ENCODE results near the gene ODC1. TPM values are rescaled to one million over a fixed set of nuclear protein-coding genes. Genes with fewer than 3 reads are reported as not detected.

Gene ODC1
- total RNA-seq, 1 experiment from 2014 or later = 231 TPM

DNA sequence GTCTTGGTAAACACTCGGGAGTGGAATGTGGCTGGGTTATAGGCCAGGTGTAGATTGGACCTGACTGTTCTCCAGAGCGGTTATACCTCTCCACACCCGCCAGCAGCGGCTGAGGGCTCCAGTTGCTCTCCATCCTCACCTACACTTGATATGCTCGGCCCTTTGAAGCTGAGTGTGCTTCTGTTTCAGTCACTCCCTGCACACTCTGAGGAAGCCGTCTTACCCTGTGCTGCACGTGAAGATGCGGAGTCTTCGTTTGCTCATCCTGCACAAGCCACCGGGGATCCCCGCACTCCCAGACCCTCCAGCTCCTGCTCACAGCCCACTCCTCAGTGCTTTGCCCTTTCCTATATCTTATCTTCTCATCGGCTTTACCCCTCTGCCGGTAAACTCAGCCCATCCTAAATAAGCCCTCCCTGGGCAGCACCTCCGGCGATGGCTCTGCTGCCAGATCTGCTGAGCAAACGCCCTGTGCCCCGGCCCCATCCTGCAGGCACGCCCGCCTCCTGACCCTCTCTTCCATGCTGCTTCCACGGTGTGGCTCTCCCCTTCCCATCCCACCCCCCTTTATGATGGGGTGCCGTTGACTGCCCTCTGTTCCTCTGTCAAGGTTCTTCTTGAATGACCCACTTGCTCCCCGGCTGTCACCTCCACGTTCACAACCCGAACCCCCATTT lies 47.3 kb upstream of the ODC1 start:
- H3K4me2 ChIP-seq (ENCODE audit: low read length) = no peak overlapping the region
- H3K9me3 ChIP-seq (ENCODE audit: control insufficient read depth in 1 of 2, insufficient read depth in 1 of 2, low read depth in 1 of 2, low read length in 2 of 2) = no peaks in the 10 kb centered on the region
- no peaks in the 10 kb centered on the region for H4K20me1 ChIP-seq (ENCODE audit: insufficient read depth)
- POLR2A ChIA-PET = no interaction called here
- H2AFZ ChIP-seq (ENCODE audit: low read depth, low read length, poor library complexity, severe bottlenecking) = no peak overlapping the region
- intact Hi-C loops (cut with micrococcal nuclease) = no loop called here
- no peaks in the 10 kb centered on the region; the same call in 1 of the 2 replicates for H3K27me3 ChIP-seq (ENCODE audit: insufficient read depth, low read length)
- H3K9ac ChIP-seq (ENCODE audit: low read length) = no peak overlapping the region
- no peak for ATAC-seq
- no peaks in the 10 kb centered on the region for H3K9me2 ChIP-seq (ENCODE audit: insufficient read depth)
- H3K36me3 ChIP-seq (ENCODE audit: control insufficient read depth in 1 of 2, insufficient read depth in 2 of 2, low read length in 2 of 2) = no peaks in the 10 kb centered on the region
- H3K27ac ChIP-seq (ENCODE audit: low read depth, low read length) = no peak overlapping the region
- CTCF ChIA-PET = no interaction called here
- no TSS peak for BruUV-seq (replicated peaks)
- H3K4me3 ChIP-seq (replicated peaks in 1 of 2; ENCODE audit: low read depth in 1 of 2, low read length in 2 of 2) = no peak overlapping the region
- TF ChIP-seq, protein P1, sequence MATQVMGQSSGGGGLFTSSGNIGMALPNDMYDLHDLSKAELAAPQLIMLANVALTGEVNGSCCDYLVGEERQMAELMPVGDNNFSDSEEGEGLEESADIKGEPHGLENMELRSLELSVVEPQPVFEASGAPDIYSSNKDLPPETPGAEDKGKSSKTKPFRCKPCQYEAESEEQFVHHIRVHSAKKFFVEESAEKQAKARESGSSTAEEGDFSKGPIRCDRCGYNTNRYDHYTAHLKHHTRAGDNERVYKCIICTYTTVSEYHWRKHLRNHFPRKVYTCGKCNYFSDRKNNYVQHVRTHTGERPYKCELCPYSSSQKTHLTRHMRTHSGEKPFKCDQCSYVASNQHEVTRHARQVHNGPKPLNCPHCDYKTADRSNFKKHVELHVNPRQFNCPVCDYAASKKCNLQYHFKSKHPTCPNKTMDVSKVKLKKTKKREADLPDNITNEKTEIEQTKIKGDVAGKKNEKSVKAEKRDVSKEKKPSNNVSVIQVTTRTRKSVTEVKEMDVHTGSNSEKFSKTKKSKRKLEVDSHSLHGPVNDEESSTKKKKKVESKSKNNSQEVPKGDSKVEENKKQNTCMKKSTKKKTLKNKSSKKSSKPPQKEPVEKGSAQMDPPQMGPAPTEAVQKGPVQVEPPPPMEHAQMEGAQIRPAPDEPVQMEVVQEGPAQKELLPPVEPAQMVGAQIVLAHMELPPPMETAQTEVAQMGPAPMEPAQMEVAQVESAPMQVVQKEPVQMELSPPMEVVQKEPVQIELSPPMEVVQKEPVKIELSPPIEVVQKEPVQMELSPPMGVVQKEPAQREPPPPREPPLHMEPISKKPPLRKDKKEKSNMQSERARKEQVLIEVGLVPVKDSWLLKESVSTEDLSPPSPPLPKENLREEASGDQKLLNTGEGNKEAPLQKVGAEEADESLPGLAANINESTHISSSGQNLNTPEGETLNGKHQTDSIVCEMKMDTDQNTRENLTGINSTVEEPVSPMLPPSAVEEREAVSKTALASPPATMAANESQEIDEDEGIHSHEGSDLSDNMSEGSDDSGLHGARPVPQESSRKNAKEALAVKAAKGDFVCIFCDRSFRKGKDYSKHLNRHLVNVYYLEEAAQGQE (IDR thresholded peaks at IDR 0.05; ENCODE audit: low read depth) = no peak
- TF ChIP-seq RAD21 (IDR thresholded peaks at IDR 0.05; ENCODE audit: low read depth) = no peak
- TF ChIP-seq YY1 (IDR thresholded peaks at IDR 0.05; ENCODE audit: extremely low read depth, insufficient replicate concordance, low read depth, low read length) = no peak
- TF ChIP-seq, protein P2, sequence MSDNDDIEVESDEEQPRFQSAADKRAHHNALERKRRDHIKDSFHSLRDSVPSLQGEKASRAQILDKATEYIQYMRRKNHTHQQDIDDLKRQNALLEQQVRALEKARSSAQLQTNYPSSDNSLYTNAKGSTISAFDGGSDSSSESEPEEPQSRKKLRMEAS (IDR thresholded peaks at IDR 0.05) = no peak
- TF ChIP-seq, protein P3, sequence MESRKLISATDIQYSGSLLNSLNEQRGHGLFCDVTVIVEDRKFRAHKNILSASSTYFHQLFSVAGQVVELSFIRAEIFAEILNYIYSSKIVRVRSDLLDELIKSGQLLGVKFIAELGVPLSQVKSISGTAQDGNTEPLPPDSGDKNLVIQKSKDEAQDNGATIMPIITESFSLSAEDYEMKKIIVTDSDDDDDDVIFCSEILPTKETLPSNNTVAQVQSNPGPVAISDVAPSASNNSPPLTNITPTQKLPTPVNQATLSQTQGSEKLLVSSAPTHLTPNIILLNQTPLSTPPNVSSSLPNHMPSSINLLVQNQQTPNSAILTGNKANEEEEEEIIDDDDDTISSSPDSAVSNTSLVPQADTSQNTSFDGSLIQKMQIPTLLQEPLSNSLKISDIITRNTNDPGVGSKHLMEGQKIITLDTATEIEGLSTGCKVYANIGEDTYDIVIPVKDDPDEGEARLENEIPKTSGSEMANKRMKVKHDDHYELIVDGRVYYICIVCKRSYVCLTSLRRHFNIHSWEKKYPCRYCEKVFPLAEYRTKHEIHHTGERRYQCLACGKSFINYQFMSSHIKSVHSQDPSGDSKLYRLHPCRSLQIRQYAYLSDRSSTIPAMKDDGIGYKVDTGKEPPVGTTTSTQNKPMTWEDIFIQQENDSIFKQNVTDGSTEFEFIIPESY (IDR thresholded peaks at IDR 0.05; ENCODE audit: extremely low read depth, insufficient replicate concordance, low read length) = no peak
- no peak for TF ChIP-seq POLR2A (IDR thresholded peaks at IDR 0.05; ENCODE audit: borderline replicate concordance, extremely low read depth, insufficient read depth, insufficient read length)
- no peak for TF ChIP-seq CEBPB (IDR thresholded peaks at IDR 0.05; ENCODE audit: low read depth)
- no peak for TF ChIP-seq EZH2phosphoT487 (IDR thresholded peaks at IDR 0.05; ENCODE audit: borderline replicate concordance)
- TF ChIP-seq SP1 (IDR thresholded peaks at IDR 0.05; ENCODE audit: low read depth) = no peak
- no peak for TF ChIP-seq ZFX (IDR thresholded peaks at IDR 0.05)
- no peak for TF ChIP-seq ZNF274 (IDR thresholded peaks at IDR 0.05; ENCODE audit: low read depth, low read length)
- no peak for TF ChIP-seq ELF1 (IDR thresholded peaks at IDR 0.05; ENCODE audit: borderline replicate concordance, low read depth)
- no peak for TF ChIP-seq POLR2AphosphoS5 (IDR thresholded peaks at IDR 0.05; ENCODE audit: low read depth, low read length)
- TF ChIP-seq FOSL1 (IDR thresholded peaks at IDR 0.05; ENCODE audit: low read depth) = no peak
- no peak for TF ChIP-seq CBX3 (IDR thresholded peaks at IDR 0.05; ENCODE audit: low read depth)
- DNase-seq (ENCODE audit: low read depth, low spot score) = no peak
- no peaks in the 10 kb centered on the region for H3K79me2 ChIP-seq (ENCODE audit: insufficient read depth, low read length)
- RAD21 ChIA-PET (ENCODE audit: low non-redundant PET in 1 of 2, low total read pairs in 2 of 2, uncharacterized antibody in 2 of 2, unreplicated experiment in 2 of 2) = no interaction called here
- peaks cover 9 to 18% of the 10 kb centered on the region in 2 experiments for H3K4me1 ChIP-seq (ENCODE audit: control insufficient read depth in 1 of 2, insufficient read depth in 2 of 2, low read length in 2 of 2)
